Trophoblast cell (in vitro differentiated cells and primary cell): ENCODE data around the gene TRPM6.

Experiments used
- DNase-seq, 2 donors: peaks; one replicate each; pipeline ENCODE4 v3.0.0-alpha.2; 2016
- H2AFZ ChIP-seq: 2 replicates; pipeline ENCODE4 v1.6.1; 2013; ENCODE audit warnings: low read length, moderate library complexity, mild to moderate bottlenecking; ENCODE audit not compliant: insufficient read depth, poor library complexity
- H2AK5ac ChIP-seq: 2 replicates; pipeline ENCODE4 v1.6.1; 2013; ENCODE audit warnings: mild to moderate bottlenecking, low read length
- H2BK120ac ChIP-seq: 2 replicates; pipeline ENCODE4 v1.6.1; 2013; ENCODE audit warnings: low read length, mild to moderate bottlenecking, moderate library complexity; ENCODE audit not compliant: insufficient read depth, poor library complexity
- H2BK12ac ChIP-seq: 2 replicates; pipeline ENCODE4 v1.6.1; 2013; ENCODE audit warnings: mild to moderate bottlenecking, low read length, moderate library complexity
- H2BK5ac ChIP-seq: 2 replicates; pipeline ENCODE4 v1.6.1; 2013; ENCODE audit warnings: low read length, low read depth, moderate library complexity, mild to moderate bottlenecking; ENCODE audit not compliant: poor library complexity
- H3K14ac ChIP-seq: 2 replicates; pipeline ENCODE4 v1.6.1; 2013; ENCODE audit warnings: mild to moderate bottlenecking, low read length
- H3K18ac ChIP-seq: 2 replicates; pipeline ENCODE4 v1.6.1; 2013; ENCODE audit warnings: mild to moderate bottlenecking, low read length
- H3K23ac ChIP-seq: 2 replicates; pipeline ENCODE4 v1.6.1; 2013; ENCODE audit warnings: low read length
- H3K27ac ChIP-seq: 2 replicates; pipeline ENCODE4 v1.5.1; 2013; ENCODE audit warnings: low read depth, mild to moderate bottlenecking, inconsistent platforms, low read length, moderate library complexity
- H3K27me3 ChIP-seq: 2 replicates; pipeline ENCODE4 v1.6.1; 2013; ENCODE audit warnings: inconsistent platforms, mild to moderate bottlenecking, low read length, moderate library complexity; ENCODE audit not compliant: insufficient read depth
- H3K36me3 ChIP-seq, 2 experiments: 1 replicate in 1 of 2; 2 replicates in 1 of 2; pipeline ENCODE4 v1.6.1; 2013; ENCODE audit warnings: low read length in 2 of 2, mild to moderate bottlenecking in 2 of 2, moderate library complexity in 1 of 2; ENCODE audit not compliant: insufficient read depth in 2 of 2, control insufficient read depth in 1 of 2
- H3K4ac ChIP-seq: 2 replicates; pipeline ENCODE4 v1.6.1; 2013; ENCODE audit warnings: low read depth, mild to moderate bottlenecking, low read length, moderate library complexity
- H3K4me1 ChIP-seq, 2 experiments: 1 replicate in 1 of 2; 2 replicates in 1 of 2; pipeline ENCODE4 v1.6.1; 2013; ENCODE audit warnings: low read length in 2 of 2, mild to moderate bottlenecking in 2 of 2, moderate library complexity in 1 of 2; ENCODE audit not compliant: insufficient read depth in 2 of 2, control insufficient read depth in 1 of 2
- H3K4me2 ChIP-seq: 2 replicates; pipeline ENCODE4 v1.6.1; 2013; ENCODE audit warnings: inconsistent platforms, mild to moderate bottlenecking, low read length, moderate library complexity
- H3K4me3 ChIP-seq: 2 replicates; pipeline ENCODE4 v1.5.1; 2013; ENCODE audit warnings: mild to moderate bottlenecking, low read depth, low read length, inconsistent platforms
- H3K79me1 ChIP-seq: one replicate; pipeline ENCODE4 v1.6.1; 2013; ENCODE audit warnings: low read length
- H3K79me2 ChIP-seq: 2 replicates; pipeline ENCODE4 v1.6.1; 2013; ENCODE audit warnings: low read length, mild to moderate bottlenecking; ENCODE audit not compliant: control insufficient read depth, insufficient read depth, poor library complexity
- H3K9ac ChIP-seq: 2 replicates; pipeline ENCODE4 v1.6.1; 2013; ENCODE audit warnings: mild to moderate bottlenecking, low read length
- H3K9me3 ChIP-seq: 2 replicates; pipeline ENCODE4 v1.6.1; 2013; ENCODE audit warnings: low read depth, mild to moderate bottlenecking, control low read depth, inconsistent platforms, low read length; ENCODE audit not compliant: insufficient read depth
- H4K12ac ChIP-seq: 2 replicates; pipeline ENCODE4 v1.6.1; 2013; ENCODE audit warnings: low read depth, mild to moderate bottlenecking, low read length, moderate library complexity
- H4K8ac ChIP-seq: 2 replicates; pipeline ENCODE4 v1.6.1; 2013; ENCODE audit warnings: low read depth, mild to moderate bottlenecking, low read length, moderate library complexity
- H4K91ac ChIP-seq: one replicate; pipeline ENCODE4 v1.6.1; 2013; ENCODE audit warnings: low read depth, mild to moderate bottlenecking, low read length, moderate library complexity
- WGBS: extraction: QIAGEN DNeasy Blood & Tissue Kit; methylation state at CpG from one replicate; pipeline ENCODE4 v1.1.7; 2013; ENCODE audit warnings: missing lambda C conversion rate; ENCODE audit not compliant: insufficient read length, insufficient coverage; ENCODE audit errors: extremely low coverage; 5-methylcytosine and 5-hydroxymethylcytosine counted together

TRPM6 gene

DNA sequence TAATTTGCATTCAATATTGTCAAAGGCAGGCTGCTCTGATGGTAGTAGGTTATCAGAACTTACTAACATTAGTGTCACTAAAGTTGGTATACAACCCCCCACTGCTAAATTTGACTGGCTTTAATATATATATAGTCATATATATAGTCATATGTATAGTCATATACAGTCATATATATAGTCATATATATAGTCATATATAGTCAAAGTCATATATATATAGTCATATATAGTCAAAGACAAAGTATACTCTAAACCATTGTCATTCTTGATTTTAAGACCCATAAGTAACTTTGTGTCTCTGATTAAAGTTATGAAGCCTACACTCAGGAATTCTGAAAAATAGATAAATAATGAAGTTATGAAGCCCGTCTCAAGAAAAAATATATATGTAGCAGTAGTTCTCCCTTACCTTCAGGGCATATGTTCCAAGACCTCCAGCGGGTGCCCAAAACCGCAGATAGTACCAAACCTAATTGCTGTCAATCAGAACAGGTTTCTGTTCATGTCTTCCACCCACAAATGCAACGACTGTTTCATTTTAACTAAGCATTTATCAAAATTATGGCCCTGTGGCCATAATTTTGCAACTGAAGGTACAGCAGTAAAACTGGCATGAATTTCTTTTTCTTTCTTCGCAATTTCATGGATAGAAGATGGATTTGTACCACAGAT lies 40.1 kb downstream of the TRPM6 start:
- Histone ChIP-seq H3K36me3 (no peaks in the 10 kb centered on the region), H3K79me2 (no peaks in the 10 kb centered on the region), H3K4me2 (no peak overlapping the region), H3K9ac (no peak overlapping the region), H3K18ac (no peak overlapping the region), H3K4me1 (peaks cover 0 to 2% of the 10 kb centered on the region in 2 experiments), H3K27me3 (no peaks in the 10 kb centered on the region), H3K27ac (no peak overlapping the region), H2AK5ac (no peak overlapping the region), H3K4ac (no peak overlapping the region), H3K23ac (no peak overlapping the region), H4K8ac (no peak overlapping the region), H4K91ac (no peak overlapping the region), H2AFZ (no peak overlapping the region), H3K4me3 (no peak overlapping the region), H2BK12ac (no peak overlapping the region), H2BK120ac (no peak overlapping the region), H4K12ac (no peak overlapping the region), H3K79me1 (no peaks in the 10 kb centered on the region), H2BK5ac (no peak overlapping the region), H3K9me3 (no peaks in the 10 kb centered on the region), H3K14ac (no peak overlapping the region)
- WGBS: no CpG with 5 or more reads among the region's 5 CpGs
- no peak for DNase-seq

DNA sequence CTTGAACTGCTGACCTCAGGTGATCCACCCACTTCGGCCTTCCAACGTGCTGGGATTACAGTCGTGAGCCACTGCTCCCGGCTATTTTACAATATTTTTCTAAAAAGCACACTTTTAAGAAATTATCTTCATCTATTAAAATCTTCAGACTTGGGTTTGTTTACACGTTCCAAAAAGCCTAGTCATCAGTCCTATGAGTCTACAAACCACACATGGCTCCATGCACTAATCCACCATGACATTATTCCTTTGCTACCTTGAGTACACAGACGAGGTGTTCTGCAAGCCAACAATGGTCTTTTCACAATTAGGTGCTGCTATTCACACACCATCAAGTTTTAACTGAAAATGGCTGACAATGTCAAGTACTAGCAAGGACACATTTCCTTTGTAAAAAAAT lies 41.0 kb downstream of the TRPM6 start:
- Histone ChIP-seq H3K9me3 (no peaks in the 10 kb centered on the region), H3K79me1 (no peaks in the 10 kb centered on the region), H3K4me2 (no peak overlapping the region), H3K23ac (no peak overlapping the region), H3K4me3 (no peak overlapping the region), H3K14ac (no peak overlapping the region), H3K4me1 (peaks cover 0 to 2% of the 10 kb centered on the region in 2 experiments), H3K36me3 (no peaks in the 10 kb centered on the region), H4K8ac (no peak overlapping the region), H3K18ac (no peak overlapping the region), H2AK5ac (no peak overlapping the region), H2AFZ (no peak overlapping the region), H4K12ac (no peak overlapping the region), H3K27me3 (no peaks in the 10 kb centered on the region), H2BK120ac (no peak overlapping the region), H3K79me2 (no peaks in the 10 kb centered on the region), H4K91ac (no peak overlapping the region), H3K27ac (no peak overlapping the region), H2BK12ac (no peak overlapping the region), H3K9ac (no peak overlapping the region), H2BK5ac (no peak overlapping the region), H3K4ac (no peak overlapping the region)
- no CpG with 5 or more reads among the region's 6 CpGs for WGBS
- DNase-seq: peak in 1 of 2 donors; percentile 9

DNA sequence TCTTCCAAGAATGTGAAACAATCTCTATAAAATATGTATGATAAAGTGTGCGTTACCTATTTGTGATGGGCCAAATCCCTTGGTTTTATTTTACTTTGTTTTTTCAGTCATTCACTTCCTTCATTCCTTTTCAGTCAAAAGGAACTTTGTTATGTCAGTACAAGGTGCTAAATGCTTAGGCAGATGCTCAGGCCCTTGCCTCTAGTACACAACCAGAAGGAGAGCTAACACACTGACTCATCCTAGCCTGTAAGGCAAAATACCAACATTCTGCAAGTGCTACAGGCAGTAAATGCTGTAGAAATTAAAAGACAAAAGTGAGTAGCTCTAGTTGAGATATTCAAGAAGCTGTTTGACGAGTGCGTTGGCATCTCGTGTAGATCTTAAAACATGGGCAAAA lies 49.4 kb downstream of the TRPM6 start:
- Histone ChIP-seq H3K14ac (no peak overlapping the region), H3K27me3 (no peaks in the 10 kb centered on the region), H3K23ac (no peak overlapping the region), H4K91ac (no peak overlapping the region), H3K9me3 (no peaks in the 10 kb centered on the region), H3K9ac (no peak overlapping the region), H4K12ac (no peak overlapping the region), H3K4ac (no peak overlapping the region), H2AK5ac (no peak overlapping the region), H4K8ac (no peak overlapping the region), H3K36me3 (no peaks in the 10 kb centered on the region), H3K79me1 (no peaks in the 10 kb centered on the region), H2BK120ac (no peak overlapping the region), H3K27ac (no peak overlapping the region), H3K4me1 (no peaks in the 10 kb centered on the region), H3K4me2 (no peak overlapping the region), H2AFZ (no peak overlapping the region), H3K79me2 (no peaks in the 10 kb centered on the region), H3K4me3 (no peak overlapping the region), H2BK12ac (no peak overlapping the region), H2BK5ac (no peak overlapping the region), H3K18ac (no peak overlapping the region)
- WGBS: no CpG with 5 or more reads among the region's 4 CpGs
- peak; percentile 66 to 87 for DNase-seq

DNA sequence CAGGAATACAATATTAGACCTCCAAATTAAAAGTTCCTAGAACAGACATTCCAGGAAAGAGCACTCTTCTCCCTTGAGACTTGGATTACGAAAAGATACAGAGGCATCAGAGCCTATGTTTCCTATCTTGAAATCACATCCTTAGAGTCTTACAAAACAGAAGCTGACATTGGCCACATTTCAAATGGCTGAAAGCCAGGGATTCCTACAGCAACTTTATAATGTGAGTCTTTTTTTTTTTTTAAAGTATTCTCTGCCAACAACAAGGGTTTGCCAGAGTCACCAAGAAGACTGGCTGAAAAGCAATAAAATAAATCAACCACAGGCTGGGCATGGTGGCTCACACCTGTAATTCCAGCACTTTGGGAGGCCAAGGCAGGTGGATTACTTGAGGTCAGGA lies 63.1 kb downstream of the TRPM6 start:
- DNase-seq: peak in 1 of 2 donors; percentile 11
- Histone ChIP-seq H3K4ac (no peak overlapping the region), H4K8ac (no peak overlapping the region), H2BK5ac (no peak overlapping the region), H2AK5ac (no peak overlapping the region), H3K4me3 (no peak overlapping the region), H3K23ac (no peak overlapping the region), H3K27me3 (no peaks in the 10 kb centered on the region), H3K79me2 (no peaks in the 10 kb centered on the region), H3K79me1 (no peaks in the 10 kb centered on the region), H3K14ac (no peak overlapping the region), H3K36me3 (no peaks in the 10 kb centered on the region), H3K9me3 (no peaks in the 10 kb centered on the region), H2BK12ac (no peak overlapping the region), H3K4me2 (no peak overlapping the region), H3K27ac (no peak overlapping the region), H2BK120ac (no peak overlapping the region), H4K91ac (no peak overlapping the region), H2AFZ (no peak overlapping the region), H3K4me1 (no peaks in the 10 kb centered on the region), H3K18ac (no peak overlapping the region), H3K9ac (no peak overlapping the region), H4K12ac (no peak overlapping the region)
- WGBS: no CpG with 5 or more reads among the region's 1 CpG
